Measurements from ENCODE around the gene PPP2R5D.

The PPP2R5D gene

GRCh38 chr6:42968126-42968701 lies 16.2 kb upstream of the PPP2R5D start:
- no peaks in the 10 kb centered on the region for H3K9me3 ChIP-seq (ENCODE audit: insufficient read depth, low read depth, low read length)
- H4K20me1 ChIP-seq (ENCODE audit: insufficient read depth, low read length, poor library complexity, severe bottlenecking) = no peaks in the 10 kb centered on the region
- no peaks in the 10 kb centered on the region for H3F3A ChIP-seq (ENCODE audit: low read depth)
- H3K27me3 ChIP-seq (ENCODE audit: insufficient read depth, low read length, poor library complexity, severe bottlenecking) = no peaks in the 10 kb centered on the region
- no peak overlapping the region for H3K9ac ChIP-seq (ENCODE audit: low read depth, low read length, poor library complexity, severe bottlenecking)
- no peaks in the 10 kb centered on the region for H3K79me2 ChIP-seq (ENCODE audit: insufficient read depth, low read length)
- TF ChIP-seq EZH2phosphoT487 (IDR thresholded peaks at IDR 0.05; ENCODE audit: borderline replicate concordance) = no peak
- TF ChIP-seq CTCF (conservative IDR thresholded peaks at IDR 0.05; ENCODE audit: low read length) = no peak
- no peaks in the 10 kb centered on the region for H3K9me2 ChIP-seq (replicated peaks; ENCODE audit: low read depth, low read length)
- H3K4me2 ChIP-seq (ENCODE audit: low read depth, low read length, poor library complexity, severe bottlenecking) = no peak overlapping the region
- H3K36me3 ChIP-seq (ENCODE audit: insufficient read depth, low read length) = no peaks in the 10 kb centered on the region
- no peak overlapping the region for H2AFZ ChIP-seq (ENCODE audit: low read length)
- no peaks in the 10 kb centered on the region for H3K4me1 ChIP-seq (ENCODE audit: insufficient read depth, low read length, poor library complexity, severe bottlenecking)
- H3K4me3 ChIP-seq (ENCODE audit: low read length, poor library complexity, severe bottlenecking) = no peak overlapping the region

GRCh38 chr6:42968783-42969182 lies 15.6 kb upstream of the PPP2R5D start:
- Histone ChIP-seq H3K4me1 (ENCODE audit: insufficient read depth, low read length, poor library complexity, severe bottlenecking) (no peaks in the 10 kb centered on the region), H3F3A (ENCODE audit: low read depth) (no peaks in the 10 kb centered on the region), H4K20me1 (ENCODE audit: insufficient read depth, low read length, poor library complexity, severe bottlenecking) (no peaks in the 10 kb centered on the region), H3K4me2 (ENCODE audit: low read depth, low read length, poor library complexity, severe bottlenecking) (no peak overlapping the region), H3K9ac (ENCODE audit: low read depth, low read length, poor library complexity, severe bottlenecking) (no peak overlapping the region), H3K9me2 (replicated peaks; ENCODE audit: low read depth, low read length) (no peaks in the 10 kb centered on the region), H3K9me3 (ENCODE audit: insufficient read depth, low read depth, low read length) (no peaks in the 10 kb centered on the region), H3K27me3 (ENCODE audit: insufficient read depth, low read length, poor library complexity, severe bottlenecking) (no peaks in the 10 kb centered on the region), H3K4me3 (ENCODE audit: low read length, poor library complexity, severe bottlenecking) (no peak overlapping the region), H3K36me3 (ENCODE audit: insufficient read depth, low read length) (no peaks in the 10 kb centered on the region), H3K79me2 (ENCODE audit: insufficient read depth, low read length) (no peaks in the 10 kb centered on the region), H2AFZ (ENCODE audit: low read length) (no peak overlapping the region)
- TF ChIP-seq EZH2phosphoT487 (IDR thresholded peaks at IDR 0.05; ENCODE audit: borderline replicate concordance) (no peak), CTCF (conservative IDR thresholded peaks at IDR 0.05; ENCODE audit: low read length) (no peak)

GRCh38 chr6:42969431-42969830 lies 14.9 kb upstream of the PPP2R5D start:
- Histone ChIP-seq H3K4me3 (ENCODE audit: low read length, poor library complexity, severe bottlenecking) (no peak overlapping the region), H3K36me3 (ENCODE audit: insufficient read depth, low read length) (no peaks in the 10 kb centered on the region), H3K9ac (ENCODE audit: low read depth, low read length, poor library complexity, severe bottlenecking) (no peak overlapping the region), H3K9me2 (replicated peaks; ENCODE audit: low read depth, low read length) (no peaks in the 10 kb centered on the region), H3K4me1 (ENCODE audit: insufficient read depth, low read length, poor library complexity, severe bottlenecking) (no peaks in the 10 kb centered on the region), H3K27me3 (ENCODE audit: insufficient read depth, low read length, poor library complexity, severe bottlenecking) (no peaks in the 10 kb centered on the region), H2AFZ (ENCODE audit: low read length) (no peak overlapping the region), H3K4me2 (ENCODE audit: low read depth, low read length, poor library complexity, severe bottlenecking) (no peak overlapping the region), H4K20me1 (ENCODE audit: insufficient read depth, low read length, poor library complexity, severe bottlenecking) (no peaks in the 10 kb centered on the region), H3F3A (ENCODE audit: low read depth) (no peaks in the 10 kb centered on the region), H3K9me3 (ENCODE audit: insufficient read depth, low read depth, low read length) (no peaks in the 10 kb centered on the region), H3K79me2 (ENCODE audit: insufficient read depth, low read length) (no peaks in the 10 kb centered on the region)
- TF ChIP-seq EZH2phosphoT487 (IDR thresholded peaks at IDR 0.05; ENCODE audit: borderline replicate concordance) = no peak
- TF ChIP-seq CTCF (conservative IDR thresholded peaks at IDR 0.05; ENCODE audit: low read length) = no peak
